C1 segment of cervical spinal cord (tissue), 14 donors: Measurements from ENCODE around the gene MOV10.
A peak's percentile ranks its signal among the peaks of the same experiment; 100 is the strongest.

Experiments used
- DNase-seq, 14 donors: peaks; one replicate each; lab custom pipeline; 2025; lab: John Stamatoyannopoulos, UW

MOV10 gene

DNA sequence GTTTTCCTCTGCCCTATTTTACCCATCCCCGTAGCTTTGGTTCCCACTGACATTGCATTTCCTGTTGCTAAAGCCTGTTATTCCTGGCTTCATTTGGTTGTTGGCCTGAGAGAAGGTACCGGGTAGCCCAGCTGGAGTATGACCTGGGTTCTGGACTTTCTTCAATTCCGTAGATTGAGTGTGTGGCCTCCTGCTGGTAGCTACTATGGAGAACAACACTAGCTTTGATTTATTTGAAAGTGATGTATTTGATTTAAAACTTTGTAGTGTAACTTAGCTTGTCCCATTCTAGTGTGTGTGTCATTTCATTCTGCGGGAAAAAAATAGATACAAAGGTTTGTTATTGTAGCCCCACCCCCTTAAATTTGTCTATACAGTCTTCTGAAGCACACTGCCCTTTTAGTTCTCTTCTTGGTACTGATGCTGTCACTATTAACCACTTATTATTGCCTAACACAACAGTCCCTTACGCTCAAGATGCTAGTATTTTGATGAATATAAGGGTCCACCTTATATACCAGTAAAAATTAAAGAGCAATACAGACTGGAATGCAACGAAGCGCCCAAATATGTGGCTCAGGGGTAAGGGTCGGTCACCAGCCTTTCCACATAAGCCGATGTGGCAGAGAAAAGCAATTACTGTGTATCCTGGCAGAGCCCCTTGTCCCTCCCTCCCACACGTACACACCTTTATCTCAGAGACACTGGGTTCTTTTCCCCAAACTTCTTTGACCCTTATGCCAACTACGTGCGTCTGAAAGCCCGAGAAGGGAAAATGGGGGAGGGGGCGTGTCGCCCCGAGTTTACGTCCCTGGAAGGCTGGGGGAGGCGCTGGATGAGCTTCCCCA lies 643 bp upstream of the MOV10 start:
- peak in 1 of 14 donors; percentile 28 for DNase-seq

DNA sequence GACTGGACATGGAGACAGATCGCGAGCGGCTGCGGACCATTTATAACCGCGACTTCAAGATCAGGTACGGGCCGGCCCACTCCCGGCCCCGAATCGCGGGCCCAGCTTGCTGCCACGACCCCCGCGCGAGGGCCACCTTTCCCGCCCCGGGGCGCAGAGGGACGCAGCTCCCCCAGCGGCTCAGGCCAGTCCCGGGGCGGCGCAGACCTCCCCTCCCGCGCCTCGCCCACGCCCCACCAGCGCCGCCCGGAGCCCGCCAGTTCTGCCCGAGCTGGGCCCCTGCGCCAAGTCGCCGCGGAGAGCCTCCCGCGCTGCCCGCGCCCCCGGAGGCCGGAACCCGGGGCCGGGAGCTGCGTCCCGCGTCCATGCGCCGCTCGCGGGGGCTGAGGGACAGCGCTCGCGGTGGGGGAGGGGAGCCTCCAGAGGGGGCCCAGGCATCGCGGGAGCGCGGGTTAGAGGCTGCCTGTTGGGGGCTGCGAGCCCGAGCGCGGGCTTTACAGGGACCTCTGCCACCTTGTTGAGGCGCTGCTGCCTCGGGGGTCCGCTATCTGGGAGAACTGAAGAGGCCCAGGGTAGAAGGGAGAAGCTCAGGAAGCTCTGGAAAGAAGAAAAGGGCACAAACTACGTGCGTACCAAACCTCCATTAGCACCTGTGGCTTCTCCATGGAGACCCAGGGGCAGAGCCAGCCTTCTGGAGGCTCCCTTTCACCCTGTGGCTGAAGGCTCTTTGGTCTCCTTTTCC lies 698 bp downstream of the MOV10 start:
- DNase-seq, result peak in 10 of 14 donors; percentile 17 to 82 (median 71)

DNA sequence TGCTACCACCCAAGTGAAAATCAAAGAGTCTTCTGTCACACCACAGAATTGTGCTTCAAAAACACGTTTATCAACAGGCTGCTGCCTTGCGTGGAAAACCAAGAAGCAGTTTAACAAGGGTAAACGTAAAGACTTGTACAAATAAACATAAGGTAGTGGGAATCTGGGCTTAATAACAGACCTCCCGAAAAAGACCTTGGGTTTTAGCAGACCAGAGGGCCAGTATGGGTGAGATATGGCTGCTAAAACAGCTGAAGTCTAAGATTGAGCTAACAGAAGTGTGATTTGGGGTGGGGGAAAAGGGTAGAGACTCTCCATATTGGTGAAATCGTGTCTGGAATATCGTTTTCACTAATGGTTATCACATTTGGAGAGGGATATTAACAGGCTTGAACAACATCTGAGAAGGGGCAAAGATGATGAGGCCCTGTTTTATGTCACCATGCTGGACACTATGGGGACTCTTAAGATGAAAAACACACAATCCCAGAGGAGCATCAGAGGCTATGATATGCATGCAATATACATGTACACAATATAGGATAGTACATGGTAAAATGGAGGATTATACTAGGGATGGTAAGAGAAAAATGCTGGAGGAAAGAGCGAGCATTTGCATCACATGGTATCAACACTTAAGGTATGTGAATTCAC lies 1.4 kb downstream of the MOV10 start:
- DNase-seq, result no peak

DNA sequence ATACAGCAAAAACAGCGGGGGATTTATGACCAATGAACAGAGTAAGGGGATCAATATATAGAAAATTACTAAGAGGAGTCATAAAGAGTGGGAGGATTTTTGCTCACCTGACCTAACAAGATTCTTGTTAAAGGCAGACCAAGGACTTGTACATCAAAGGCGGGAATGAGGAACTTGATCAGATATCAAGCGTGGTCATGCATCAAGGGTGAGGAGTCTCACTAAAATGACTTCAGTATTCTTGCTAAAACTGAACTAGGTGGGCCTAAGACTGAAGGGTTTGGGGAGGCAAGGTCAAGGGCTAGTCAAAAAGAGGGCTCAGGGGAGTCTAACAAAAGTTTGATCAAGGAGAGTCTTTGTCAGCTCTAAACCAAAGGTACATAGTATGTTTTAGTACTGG lies 2.1 kb downstream of the MOV10 start:
- DNase-seq, result no peak

DNA sequence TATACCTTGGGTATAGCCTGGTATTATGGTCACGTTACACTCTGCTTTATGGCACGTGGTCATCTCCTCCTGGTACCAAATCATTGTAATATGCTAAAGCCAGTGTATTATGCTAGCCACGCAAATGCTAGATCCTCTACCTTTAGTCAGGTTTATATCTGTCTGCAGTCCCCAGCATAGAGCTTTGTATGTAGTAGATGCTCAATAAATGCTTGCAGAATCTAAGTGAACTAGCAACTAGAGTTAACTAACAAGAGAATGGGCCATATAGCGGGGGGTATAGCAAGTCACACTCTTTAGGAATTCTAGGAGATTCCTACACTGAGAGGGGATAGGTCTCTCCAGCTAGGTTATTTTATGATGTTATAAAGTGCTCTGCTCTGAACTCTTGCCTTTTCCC lies 3.0 kb downstream of the MOV10 start:
- no peak for DNase-seq

DNA sequence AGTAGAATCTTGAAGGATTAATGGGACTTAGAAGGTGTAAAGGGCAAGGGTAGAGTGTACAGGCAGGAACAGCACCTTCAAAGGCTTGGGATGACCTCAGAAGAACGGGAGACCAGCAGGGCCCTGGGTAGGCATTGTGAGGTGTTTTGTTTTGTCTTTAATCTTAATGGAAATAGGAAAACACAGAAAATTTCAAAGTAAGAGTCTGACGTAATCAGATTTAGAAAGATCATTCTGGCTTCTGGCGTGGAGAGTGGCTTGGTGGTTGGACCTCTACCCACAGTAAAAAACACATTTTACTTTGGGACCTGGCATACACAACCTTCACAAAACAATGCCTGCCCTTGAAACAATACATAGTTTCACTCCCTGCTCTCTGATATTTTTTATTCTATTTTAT lies 4.1 kb downstream of the MOV10 start:
- DNase-seq, result no peak

DNA sequence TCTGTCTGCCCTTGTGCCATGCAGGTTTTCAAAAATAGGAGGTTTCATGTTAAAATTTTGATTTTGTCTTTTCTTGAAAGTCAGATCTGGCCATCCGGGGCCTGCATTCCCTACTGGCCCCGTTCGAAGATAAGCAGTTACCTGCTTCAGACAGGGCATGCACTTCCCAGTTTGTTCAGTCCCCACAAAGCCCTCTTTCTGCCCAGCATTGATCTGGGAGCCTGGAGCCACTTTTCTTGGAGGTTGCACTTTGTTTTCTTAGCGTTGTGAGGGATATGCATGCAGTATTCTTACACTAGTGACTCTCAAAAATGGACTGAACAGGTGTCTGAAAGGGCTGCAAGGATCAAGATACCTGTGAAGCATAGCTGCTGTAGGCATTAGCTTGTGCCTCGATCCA lies 11.5 kb downstream of the MOV10 start:
- no peak for DNase-seq

DNA sequence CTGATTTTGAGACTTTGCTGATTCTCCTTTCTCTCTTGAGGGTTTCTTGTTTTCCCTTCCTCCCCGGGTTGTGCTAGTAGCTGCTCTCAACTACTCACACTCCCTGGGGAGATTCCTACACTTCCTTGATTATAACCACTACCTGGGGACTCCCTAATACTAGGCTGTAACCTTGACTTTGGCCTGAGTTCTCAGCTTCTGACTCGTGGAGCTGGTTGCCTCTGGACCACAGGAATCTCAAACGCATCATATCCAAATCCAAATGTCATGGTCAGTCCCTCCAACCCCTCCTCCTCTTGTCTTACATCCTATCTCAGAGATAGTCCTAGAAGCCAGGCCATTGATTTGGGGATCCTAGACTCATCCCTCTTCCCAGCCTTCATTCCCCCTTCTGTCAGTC lies 12.0 kb downstream of the MOV10 start:
- no peak for DNase-seq

DNA sequence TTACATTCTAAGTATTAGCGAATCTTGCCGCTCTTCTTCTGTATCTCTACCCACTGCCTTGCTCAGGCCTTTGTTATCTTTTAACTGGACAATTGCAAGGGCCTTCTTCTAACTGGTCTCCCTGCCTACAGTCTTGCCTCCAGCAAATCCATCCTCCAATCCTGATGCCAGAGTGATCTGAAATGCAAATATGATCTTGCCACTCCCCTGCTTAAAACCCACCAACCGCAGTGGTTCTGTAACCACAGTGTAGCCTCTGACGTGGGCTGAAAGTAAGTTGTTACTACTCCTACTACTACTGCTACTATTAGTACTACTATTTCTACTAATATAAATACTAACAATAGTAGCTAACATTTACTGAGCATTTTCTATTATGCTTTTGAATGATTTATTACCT lies 12.4 kb downstream of the MOV10 start:
- no peak for DNase-seq

DNA sequence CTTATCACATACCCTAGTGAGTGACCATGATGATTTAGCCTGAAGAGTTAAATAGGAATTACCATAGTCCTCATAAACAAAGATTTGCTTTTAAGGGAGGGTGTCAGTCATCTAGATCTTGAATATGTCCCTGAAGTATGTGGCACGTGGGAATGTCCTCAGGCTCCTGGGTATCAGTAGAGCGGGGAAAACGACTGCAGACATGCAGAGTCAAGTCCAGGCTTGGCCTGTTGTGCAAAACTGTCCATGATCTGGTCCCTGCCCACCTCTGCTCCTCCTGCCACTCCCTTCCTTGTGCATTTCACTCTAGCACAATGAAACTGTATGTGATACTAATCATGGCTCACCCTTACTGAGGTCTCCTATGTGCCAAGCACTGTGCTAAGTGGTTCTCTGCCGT lies 12.9 kb downstream of the MOV10 start:
- DNase-seq, result no peak

DNA sequence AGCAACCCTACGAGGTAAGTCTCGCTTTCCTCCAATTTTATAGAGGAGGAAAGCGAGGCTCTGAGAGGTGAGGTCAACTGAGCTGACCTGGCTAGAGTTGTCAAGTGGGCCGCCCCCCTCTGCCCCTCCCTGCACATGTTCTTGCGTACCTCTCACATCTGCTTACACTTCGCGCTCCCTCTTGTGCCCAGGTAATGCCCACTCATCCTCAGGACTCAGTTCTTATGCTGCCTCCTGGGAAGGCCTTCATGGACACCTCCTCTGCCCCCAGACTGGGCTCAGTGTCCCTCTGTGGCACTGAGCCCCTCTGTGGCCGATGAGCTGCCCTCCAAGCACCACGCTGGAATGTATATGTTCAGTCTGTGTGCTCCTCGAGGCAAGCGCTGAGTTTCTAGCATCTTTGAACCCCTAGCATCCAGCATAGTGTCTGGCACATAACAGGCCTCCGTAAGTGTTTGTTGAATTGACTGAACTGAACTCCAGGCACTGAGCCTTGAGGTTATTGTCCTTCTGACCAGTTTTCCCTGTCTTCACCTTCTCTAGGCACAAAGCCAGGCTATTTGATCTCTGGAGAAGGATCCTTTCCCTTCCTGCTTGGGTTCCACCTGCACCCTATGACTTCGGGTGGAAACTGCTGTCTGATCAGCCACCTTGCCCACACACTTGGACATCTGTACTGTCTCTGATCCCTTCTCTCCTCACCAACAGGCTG lies 13.5 kb downstream of the MOV10 start:
- no peak for DNase-seq

DNA sequence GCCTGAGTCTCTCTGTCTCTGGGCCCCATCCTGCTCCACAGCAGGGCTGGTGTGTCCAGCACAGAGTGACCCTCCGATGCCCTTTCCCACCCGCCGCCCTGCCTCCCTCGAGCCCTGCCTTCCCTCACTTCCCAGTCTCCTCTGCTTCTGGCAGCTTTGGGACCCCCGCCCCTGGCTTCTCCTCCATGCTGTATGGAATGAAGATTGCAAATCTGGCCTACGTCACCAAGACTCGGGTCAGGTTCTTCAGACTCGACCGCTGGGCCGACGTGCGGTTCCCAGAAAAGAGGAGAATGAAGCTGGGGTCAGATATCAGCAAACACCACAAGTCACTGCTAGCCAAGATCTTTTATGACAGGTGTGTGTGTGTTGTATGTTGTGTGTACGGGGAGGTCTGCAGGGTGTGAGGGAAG lies 14.3 kb downstream of the MOV10 start:
- no peak for DNase-seq

DNA sequence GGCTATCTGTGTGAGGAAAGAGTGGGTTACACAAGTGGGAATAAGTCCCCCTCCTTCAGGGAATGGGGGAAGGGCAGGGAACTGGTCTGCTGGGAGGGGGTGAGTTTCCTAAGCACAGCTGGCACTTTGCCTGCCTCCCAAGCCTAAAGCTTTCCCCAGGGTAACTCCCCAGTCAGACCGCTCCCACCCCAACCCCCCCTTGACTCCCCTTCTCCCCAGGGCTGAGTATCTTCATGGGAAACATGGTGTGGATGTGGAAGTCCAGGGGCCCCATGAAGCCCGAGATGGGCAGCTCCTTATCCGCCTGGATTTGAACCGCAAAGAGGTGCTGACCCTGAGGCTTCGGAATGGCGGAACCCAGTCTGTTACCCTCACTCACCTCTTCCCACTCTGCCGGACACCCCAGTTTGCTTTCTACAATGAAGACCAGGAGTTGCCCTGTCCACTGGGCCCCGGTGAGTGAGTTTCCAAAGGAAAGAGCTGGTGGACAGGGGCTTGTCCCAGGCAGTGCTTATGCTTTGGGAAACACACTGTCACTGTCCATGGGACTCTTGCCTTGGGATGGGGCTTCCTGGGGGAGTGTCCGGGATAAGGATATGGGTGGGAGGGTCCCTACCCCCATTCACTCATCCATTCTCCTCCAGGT lies 14.9 kb downstream of the MOV10 start:
- no peak for DNase-seq

DNA sequence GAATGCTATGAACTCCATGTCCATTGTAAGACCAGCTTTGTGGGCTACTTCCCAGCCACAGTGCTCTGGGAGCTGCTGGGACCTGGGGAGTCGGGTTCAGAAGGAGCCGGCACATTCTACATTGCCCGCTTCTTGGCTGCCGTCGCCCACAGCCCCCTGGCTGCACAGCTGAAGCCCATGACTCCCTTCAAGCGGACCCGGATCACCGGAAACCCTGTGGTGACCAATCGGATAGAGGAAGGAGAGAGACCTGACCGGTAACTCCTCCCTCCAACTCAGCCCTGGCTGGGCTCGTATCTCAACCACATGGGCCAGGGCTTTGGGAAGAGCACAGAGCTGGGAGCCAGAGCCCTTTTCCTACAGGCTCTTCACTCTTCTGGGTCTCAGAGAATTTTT lies 15.4 kb downstream of the MOV10 start:
- no peak for DNase-seq

DNA sequence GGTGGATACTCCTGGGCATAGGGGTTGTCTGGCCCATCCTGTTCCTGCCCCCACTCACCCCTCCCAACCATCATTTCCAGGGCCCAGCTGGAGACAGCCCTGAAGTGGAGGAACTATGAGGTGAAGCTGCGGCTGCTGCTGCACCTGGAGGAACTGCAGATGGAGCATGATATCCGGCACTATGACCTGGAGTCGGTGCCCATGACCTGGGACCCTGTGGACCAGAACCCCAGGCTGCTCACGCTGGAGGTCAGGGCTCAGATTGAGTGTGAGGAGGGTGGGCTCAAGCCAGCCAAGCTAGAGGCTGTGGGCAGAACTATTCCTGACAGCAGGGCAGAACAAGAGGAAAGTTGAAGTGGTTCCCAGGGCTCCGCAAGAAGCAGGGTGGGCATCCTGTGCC lies 18.2 kb downstream of the MOV10 start:
- no peak for DNase-seq

DNA sequence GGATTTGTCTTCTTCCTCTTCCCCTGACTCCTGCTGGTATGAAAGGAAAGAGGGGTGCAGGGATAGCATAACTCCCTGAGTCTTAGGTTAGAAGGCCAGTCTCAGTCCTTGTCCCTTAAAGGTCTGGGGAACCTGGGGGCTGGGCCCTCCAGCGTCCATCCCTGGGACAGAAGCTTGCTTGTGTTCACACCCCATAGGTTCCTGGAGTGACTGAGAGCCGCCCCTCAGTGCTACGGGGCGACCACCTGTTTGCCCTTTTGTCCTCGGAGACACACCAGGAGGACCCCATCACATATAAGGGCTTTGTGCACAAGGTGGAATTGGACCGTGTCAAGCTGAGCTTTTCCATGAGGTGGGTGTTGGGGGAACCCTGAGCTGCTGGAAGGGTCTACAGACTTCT lies 19.4 kb downstream of the MOV10 start:
- DNase-seq, result no peak

DNA sequence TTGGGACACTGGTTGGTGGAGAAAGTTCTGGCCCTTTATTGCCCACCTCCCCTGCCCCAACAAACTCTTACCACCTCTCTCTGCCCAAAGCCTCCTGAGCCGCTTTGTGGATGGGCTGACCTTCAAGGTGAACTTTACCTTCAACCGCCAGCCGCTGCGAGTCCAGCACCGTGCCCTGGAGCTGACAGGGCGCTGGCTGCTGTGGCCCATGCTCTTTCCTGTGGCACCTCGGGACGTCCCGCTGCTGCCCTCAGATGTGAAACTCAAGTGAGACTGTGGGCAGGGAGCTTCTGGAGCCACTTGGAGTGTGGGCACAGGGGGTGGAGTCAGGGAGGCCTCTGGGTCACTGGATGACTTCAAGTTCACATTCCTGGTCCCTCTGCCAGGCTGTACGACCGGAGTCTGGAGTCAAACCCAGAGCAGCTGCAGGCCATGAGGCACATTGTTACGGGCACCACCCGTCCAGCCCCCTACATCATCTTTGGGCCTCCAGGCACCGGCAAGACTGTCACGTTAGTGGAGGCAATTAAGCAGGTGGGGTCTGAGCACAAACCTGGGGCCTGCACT lies 20.0 kb downstream of the MOV10 start:
- DNase-seq, result no peak

DNA sequence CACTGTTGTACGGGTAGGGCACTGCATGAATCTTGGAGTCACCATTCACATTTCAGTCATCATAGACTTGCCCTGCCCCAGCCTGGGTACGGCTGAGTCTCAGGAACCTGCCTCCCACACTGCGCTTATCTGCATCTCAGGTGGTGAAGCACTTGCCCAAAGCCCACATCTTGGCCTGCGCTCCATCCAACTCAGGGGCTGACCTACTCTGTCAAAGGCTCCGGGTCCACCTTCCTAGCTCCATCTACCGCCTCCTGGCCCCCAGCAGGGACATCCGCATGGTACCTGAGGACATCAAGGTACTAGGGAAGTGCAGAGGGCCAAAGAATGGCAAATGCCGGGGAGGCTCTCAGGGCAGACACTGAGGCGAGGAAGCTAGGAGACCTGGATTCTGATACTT lies 20.8 kb downstream of the MOV10 start:
- DNase-seq, result no peak

DNA sequence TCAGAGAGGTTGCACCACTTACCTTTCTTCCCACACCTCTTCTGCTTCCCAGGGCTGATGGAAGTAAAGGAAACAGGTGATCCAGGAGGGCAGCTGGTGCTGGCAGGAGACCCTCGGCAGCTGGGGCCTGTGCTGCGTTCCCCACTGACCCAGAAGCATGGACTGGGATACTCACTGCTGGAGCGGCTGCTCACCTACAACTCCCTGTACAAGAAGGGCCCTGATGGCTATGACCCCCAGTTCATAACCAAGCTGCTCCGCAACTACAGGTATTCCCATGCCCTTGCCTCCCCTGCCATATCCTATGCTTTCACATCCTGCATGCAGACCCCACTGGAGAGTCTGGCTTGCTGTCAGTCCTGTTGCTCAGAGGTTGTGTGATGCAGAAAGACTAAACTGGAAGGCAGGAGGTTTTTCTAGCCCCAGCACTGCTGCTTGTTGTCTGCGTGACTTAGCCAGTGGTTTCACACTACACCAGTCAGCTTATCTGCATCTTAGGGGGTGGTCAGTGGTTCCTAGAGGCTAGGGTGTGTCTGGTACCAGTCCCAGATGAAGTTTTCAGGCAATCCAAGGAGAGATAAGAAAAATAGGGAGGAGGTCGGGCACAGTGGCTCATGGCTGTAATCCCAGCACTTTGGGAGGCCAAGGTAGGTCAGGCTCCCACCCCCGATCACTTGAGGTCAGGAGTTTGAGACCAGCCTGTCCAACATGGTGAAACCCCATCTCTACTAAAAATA lies 22.3 kb downstream of the MOV10 start:
- no peak for DNase-seq

DNA sequence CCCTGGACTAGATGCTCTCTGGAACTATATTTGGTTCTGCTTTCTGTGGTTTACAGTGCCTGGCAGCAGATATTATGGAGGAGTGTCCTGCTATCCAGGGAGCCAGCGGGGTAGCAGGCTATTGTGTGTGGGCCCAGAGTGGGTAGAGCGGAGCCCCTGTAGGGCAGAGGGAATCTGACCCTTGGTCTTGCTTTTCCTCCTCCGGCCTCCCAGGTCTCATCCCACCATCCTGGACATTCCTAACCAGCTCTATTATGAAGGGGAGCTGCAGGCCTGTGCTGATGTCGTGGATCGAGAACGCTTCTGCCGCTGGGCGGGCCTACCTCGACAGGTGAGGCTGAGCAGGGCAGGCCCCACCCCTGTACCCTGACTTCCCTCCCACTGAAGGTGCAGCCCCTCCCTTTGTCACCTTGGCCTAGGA lies 23.3 kb downstream of the MOV10 start:
- DNase-seq, result no peak
